Duodenal mucosa (tissue), 2 donors: ENCODE data around the gene ADPRHL1.
"Not testable (repeated sequence)": the region's sequence is repeated elsewhere in the genome, so short reads cannot be mapped to it uniquely, and the experiment has no call there.

Experiments
- H3K27ac ChIP-seq: one replicate; pipeline ENCODE4 v1.7.0; 2013; ENCODE audit warnings: low read depth, low read length
- H3K27me3 ChIP-seq, 2 donors: one replicate each; pipeline ENCODE4 v1.7.0; 2013; ENCODE audit warnings: low read length in 2 of 2, control low read depth in 1 of 2; ENCODE audit not compliant: insufficient read depth in 2 of 2, control insufficient read depth in 1 of 2
- H3K36me3 ChIP-seq, 2 donors: one replicate each; pipeline ENCODE4 v1.7.0; 2013; ENCODE audit warnings: low read length in 2 of 2, control low read depth in 1 of 2; ENCODE audit not compliant: insufficient read depth in 2 of 2, control insufficient read depth in 1 of 2
- H3K4me1 ChIP-seq, 2 donors: one replicate each; pipeline ENCODE4 v1.7.0; 2013; ENCODE audit warnings: low read length in 2 of 2, control low read depth in 1 of 2; ENCODE audit not compliant: insufficient read depth in 2 of 2, control insufficient read depth in 1 of 2
- H3K4me3 ChIP-seq, 2 donors: one replicate each; pipeline ENCODE4 v1.7.0; 2013; ENCODE audit warnings: low read length in 2 of 2, low read depth in 1 of 2
- H3K9ac ChIP-seq, 2 donors: one replicate each; pipeline ENCODE4 v1.7.0; 2013; ENCODE audit warnings: low read length in 2 of 2, low read depth in 1 of 2
- H3K9me3 ChIP-seq, 2 donors: one replicate each; pipeline ENCODE4 v1.7.0; 2013; ENCODE audit warnings: low read length in 2 of 2, control low read depth in 1 of 2; ENCODE audit not compliant: control insufficient read depth in 1 of 2

Gene ADPRHL1

DNA sequence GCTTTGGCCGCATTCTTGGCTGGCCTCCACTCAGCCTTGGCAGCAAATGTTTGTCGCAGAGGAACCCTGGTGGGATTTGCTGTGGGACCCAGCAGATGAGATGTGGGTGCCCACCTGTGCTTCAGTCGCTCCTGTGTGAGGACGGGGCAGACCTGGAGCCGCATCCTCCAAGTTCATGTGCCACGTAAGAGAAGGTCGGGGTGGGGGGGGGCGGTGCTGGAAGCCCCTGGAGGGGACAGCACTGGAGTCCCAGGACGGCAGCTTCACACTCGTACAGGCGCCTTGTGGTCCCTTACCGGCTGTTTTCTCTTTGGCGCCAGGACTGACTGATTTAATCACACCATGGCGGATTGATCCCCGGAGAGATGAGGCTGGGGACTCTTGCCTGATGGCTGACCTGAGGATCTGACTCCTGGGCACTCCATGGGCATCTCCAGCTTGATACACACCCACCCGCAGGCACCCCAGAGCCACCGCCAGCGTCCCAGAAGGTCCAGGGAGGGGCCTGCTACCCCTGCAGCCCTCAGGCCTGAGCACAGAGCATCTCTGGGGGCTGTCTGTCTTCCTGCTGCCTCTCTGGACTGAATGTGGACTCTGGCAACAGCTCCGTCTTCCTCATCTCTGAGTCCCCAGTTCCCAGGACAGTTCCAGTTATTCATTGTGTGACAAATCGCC is 79.3 kb downstream of the ADPRHL1 start:
- Histone ChIP-seq H3K27me3 (no peaks in the 10 kb centered on the region), H3K36me3 (no peaks in the 10 kb centered on the region), H3K4me3 (no peak overlapping the region), H3K27ac (no peak overlapping the region), H3K4me1 (no peaks in the 10 kb centered on the region), H3K9me3 (no peaks in the 10 kb centered on the region), H3K9ac (no peak overlapping the region)

DNA sequence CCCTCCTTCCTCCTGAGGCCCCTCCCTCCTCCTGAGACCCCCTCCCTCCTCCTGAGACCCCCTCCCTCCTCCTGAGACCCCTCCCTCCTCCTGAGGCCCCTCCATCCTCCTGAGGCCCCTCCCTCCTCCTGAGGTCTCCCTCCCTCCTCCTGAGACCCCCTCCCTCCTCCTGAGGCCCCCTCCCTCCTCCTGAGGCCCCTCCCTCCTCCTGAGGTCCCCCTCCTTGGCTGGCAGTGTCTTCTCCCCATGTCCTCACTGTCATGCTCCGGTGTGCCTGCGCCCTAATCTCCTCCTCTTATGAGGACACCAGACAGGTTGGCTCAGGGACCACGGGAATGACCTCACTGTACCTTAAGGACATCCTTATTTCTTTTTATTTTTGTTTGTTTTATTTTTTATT is 81.6 kb downstream of the ADPRHL1 start:
- not testable (repeated sequence) for H3K27me3 ChIP-seq, H3K27ac ChIP-seq, H3K4me3 ChIP-seq, H3K9me3 ChIP-seq, H3K9ac ChIP-seq, H3K4me1 ChIP-seq, H3K36me3 ChIP-seq

DNA sequence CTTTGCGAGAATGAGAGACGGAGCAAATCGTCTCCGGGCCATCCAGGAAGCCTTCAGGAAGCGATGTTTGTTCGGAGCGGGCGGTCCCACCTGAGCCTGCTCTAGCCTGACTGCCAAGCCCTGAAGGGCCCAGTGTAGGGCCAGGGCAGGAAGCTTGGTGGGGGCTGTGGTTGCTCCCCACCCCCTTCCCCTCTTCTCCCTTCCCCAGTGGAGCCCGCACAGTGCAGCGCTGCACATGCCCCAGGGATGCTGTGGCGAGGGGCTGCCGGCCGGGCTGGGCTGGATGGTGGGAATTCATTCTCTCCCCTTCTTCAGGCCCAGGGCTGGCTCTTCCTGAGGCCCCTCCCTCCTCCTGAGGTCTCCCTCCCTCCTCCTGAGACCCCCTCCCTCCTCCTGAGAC is 82.2 kb downstream of the ADPRHL1 start:
- Histone ChIP-seq H3K27ac (no peak overlapping the region), H3K36me3 (no peaks in the 10 kb centered on the region), H3K4me1 (no peaks in the 10 kb centered on the region), H3K4me3 (no peak overlapping the region), H3K27me3 (no peaks in the 10 kb centered on the region), H3K9ac (no peak overlapping the region), H3K9me3 (no peaks in the 10 kb centered on the region)

- no peaks in the 10 kb centered on the region for H3K36me3 ChIP-seq
Observed at GRCh38 chr13:113369881-113370280, 83.4 kb downstream of the ADPRHL1 start.

GRCh38 chr13:113369189-113369588 is 84.1 kb downstream of the ADPRHL1 start:
- H3K4me3 ChIP-seq: no peak overlapping the region
- no peaks in the 10 kb centered on the region for H3K27me3 ChIP-seq
- H3K4me1 ChIP-seq: no peaks in the 10 kb centered on the region
- H3K9ac ChIP-seq: no peak overlapping the region
- H3K9me3 ChIP-seq: no peaks in the 10 kb centered on the region
- no peak overlapping the region for H3K27ac ChIP-seq
- no peaks in the 10 kb centered on the region for H3K36me3 ChIP-seq

More at GRCh38 chr13:113369881-113370280, 83.4 kb downstream of the ADPRHL1 start:
- Histone ChIP-seq H3K9ac (no peak overlapping the region), H3K9me3 (no peaks in the 10 kb centered on the region), H3K4me3 (no peak overlapping the region), H3K4me1 (no peaks in the 10 kb centered on the region), H3K27ac (no peak overlapping the region), H3K27me3 (no peaks in the 10 kb centered on the region)

- not testable (repeated sequence) for H3K27ac ChIP-seq, H3K4me3 ChIP-seq, H3K4me1 ChIP-seq, H3K36me3 ChIP-seq, H3K27me3 ChIP-seq, H3K9me3 ChIP-seq, H3K9ac ChIP-seq
Observed at GRCh38 chr13:113368353-113368752, 84.9 kb downstream of the ADPRHL1 start.

DNA sequence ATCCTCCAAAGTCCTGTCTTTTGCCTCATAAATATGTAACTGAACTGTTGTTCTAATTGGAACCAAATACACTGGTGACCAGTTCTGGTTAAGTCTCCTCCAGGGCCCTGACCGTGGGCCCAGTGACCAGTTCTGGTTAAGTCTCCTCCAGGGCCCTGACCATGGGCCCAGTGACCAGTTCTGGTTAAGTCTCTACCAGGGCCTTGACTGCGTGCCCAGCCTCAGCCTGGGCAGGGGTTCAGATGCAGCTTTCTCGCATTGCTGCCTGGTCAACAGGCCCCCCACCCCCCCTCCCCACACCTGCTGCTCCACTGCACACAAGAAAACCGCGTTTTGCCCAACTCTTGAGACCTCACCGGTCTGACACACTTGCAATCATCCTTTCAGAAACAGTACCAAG is 85.5 kb downstream of the ADPRHL1 start:
- H3K36me3 ChIP-seq: no peaks in the 10 kb centered on the region
- H3K9ac ChIP-seq: no peak overlapping the region
- H3K4me1 ChIP-seq: no peaks in the 10 kb centered on the region
- H3K9me3 ChIP-seq: no peaks in the 10 kb centered on the region
- H3K27me3 ChIP-seq: no peaks in the 10 kb centered on the region
- H3K27ac ChIP-seq: no peak overlapping the region
- no peak overlapping the region for H3K4me3 ChIP-seq

DNA sequence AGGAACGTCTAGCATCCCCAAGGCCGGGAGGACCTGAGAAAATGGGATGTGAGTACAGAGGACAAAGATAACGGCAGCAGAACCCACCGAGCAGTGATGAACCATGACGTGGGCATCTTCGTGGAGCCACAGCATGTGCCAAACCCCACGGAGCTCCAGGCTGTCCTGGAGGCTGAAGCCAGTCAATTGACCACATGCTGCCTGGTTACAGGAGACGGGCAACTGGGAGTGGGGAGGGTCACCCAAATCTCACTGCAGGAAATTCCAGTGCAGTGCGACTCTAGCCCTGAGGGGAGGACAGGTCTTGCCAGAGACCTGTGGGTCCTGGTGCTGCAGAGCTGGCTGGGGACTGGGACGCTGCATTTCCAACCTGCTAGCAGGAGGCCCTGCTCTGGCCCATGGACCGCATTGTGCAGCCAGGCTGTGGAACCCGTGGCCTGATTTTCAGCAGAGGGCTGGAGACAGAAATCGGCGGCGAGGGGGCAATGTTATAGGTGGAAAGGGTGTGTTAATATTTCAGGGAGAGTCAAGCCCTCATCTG is 86.2 kb downstream of the ADPRHL1 start:
- Histone ChIP-seq H3K27me3 (no peaks in the 10 kb centered on the region), H3K4me3 (no peak overlapping the region), H3K27ac (no peak overlapping the region), H3K4me1 (no peaks in the 10 kb centered on the region), H3K36me3 (no peaks in the 10 kb centered on the region), H3K9ac (no peak overlapping the region), H3K9me3 (no peaks in the 10 kb centered on the region)

DNA sequence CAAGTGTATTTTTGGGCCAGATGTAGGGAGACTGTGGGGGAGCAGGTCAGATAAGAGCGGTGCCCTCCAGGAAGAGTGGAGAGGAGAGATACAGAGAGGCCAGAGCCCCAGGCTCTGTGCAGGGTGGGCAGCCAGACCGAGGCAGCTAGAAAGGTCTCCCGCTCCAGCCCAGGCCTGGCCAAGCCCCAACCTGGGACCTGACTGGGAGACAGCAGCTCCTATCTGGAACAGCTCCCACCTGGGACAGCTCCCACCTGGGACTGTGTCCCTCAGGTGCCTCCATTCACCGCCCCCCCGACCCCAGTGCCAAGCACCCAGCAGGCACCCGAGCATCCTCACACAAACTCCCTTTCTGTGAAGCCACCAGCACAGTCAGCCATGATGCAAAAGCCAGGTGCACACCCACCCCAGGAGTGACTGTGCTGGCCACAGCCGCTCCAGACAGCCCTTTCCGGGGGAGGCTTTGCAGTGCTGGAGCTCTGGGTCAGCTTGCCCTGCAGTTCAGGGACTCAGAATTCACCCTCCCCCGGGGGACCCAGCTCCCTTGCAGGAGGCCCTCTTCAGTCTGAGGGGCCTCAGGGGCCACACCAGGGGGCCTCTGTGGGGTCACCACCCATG is 87.2 kb downstream of the ADPRHL1 start:
- H3K4me1 ChIP-seq: peaks cover 0 to 5% of the 10 kb centered on the region in 2 donors
- H3K9ac ChIP-seq: no peak overlapping the region
- no peaks in the 10 kb centered on the region for H3K9me3 ChIP-seq
- H3K4me3 ChIP-seq: no peak overlapping the region
- no peaks in the 10 kb centered on the region for H3K27me3 ChIP-seq
- no peaks in the 10 kb centered on the region for H3K36me3 ChIP-seq
- no peak overlapping the region for H3K27ac ChIP-seq

- Histone ChIP-seq H3K36me3 (peaks cover 0 to under 1% of the 10 kb centered on the region in 2 donors), H3K4me3 (no peak overlapping the region), H3K27me3 (no peaks in the 10 kb centered on the region), H3K27ac (no peak overlapping the region), H3K4me1 (peaks cover 0 to 5% of the 10 kb centered on the region in 2 donors), H3K9me3 (no peaks in the 10 kb centered on the region), H3K9ac (no peak overlapping the region)
Observed at GRCh38 chr13:113365583-113365970, 87.7 kb downstream of the ADPRHL1 start.
